Measurements from ENCODE around the gene RNF111.

DNA sequence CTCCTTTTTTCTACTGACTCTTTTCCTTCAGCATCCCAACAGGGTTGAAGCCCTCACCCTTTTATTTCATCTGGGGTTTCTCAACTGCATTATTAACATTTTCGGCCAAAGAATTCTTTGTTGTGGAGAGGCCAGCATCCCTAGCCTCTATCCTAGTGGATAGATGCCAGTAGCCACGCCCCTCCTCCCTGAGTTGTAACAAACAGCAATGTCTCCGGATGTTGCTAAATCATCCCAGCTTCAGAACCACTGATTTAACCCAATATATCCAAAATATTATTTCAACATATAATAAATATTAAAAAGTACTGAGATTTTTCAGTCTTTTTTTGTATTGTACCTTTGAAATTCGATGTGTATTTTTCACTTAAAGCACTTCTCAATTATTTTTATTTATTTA is 2.0 kb upstream of the RNF111 start:
- TF ChIP-seq POLR2AphosphoS5 (IDR thresholded peaks at IDR 0.05): no peak
- TF ChIP-seq, protein P1, sequence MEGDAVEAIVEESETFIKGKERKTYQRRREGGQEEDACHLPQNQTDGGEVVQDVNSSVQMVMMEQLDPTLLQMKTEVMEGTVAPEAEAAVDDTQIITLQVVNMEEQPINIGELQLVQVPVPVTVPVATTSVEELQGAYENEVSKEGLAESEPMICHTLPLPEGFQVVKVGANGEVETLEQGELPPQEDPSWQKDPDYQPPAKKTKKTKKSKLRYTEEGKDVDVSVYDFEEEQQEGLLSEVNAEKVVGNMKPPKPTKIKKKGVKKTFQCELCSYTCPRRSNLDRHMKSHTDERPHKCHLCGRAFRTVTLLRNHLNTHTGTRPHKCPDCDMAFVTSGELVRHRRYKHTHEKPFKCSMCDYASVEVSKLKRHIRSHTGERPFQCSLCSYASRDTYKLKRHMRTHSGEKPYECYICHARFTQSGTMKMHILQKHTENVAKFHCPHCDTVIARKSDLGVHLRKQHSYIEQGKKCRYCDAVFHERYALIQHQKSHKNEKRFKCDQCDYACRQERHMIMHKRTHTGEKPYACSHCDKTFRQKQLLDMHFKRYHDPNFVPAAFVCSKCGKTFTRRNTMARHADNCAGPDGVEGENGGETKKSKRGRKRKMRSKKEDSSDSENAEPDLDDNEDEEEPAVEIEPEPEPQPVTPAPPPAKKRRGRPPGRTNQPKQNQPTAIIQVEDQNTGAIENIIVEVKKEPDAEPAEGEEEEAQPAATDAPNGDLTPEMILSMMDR (IDR thresholded peaks at IDR 0.05): no peak
